ENCODE measurements around the gene GNB5. TPM values are rescaled to one million over a fixed set of nuclear protein-coding genes. Genes with fewer than 3 reads are reported as not detected.

GNB5 gene
- total and polyA plus RNA-seq, 2 of the 13 experiments (the other 11 are each of a cell fraction or from before 2014, with no cell fraction given): 13.7 to 14.4 TPM

GRCh38 chr15:52220937-52221660 lies 29.9 kb upstream of the GNB5 start:
- CTCF ChIA-PET (ENCODE audit: low intra/inter-chr PET ratio, low total read pairs): no interaction called here

GRCh38 chr15:52220251-52220650 lies 29.1 kb upstream of the GNB5 start:
- no TSS peak for BruUV-seq (replicated peaks)
- no peak overlapping the region for H3K4me2 ChIP-seq (ENCODE audit: low read depth, low read length)

More at GRCh38 chr15:52220937-52221660, 29.9 kb upstream of the GNB5 start:
- Histone ChIP-seq H3K27ac (ENCODE audit: extremely low read length, insufficient read depth, low read length) (no peak overlapping the region), H3K36me3 (replicated peaks in 1 of 2; ENCODE audit: control insufficient read depth in 1 of 2, insufficient read depth in 2 of 2, low read length in 2 of 2) (peaks cover 21 to 81% of the 10 kb centered on the region in 2 experiments), H3K79me2 (ENCODE audit: insufficient read depth, low read length) (no peaks in the 10 kb centered on the region), H4K20me1 (ENCODE audit: insufficient read depth, low read length) (no peaks in the 10 kb centered on the region), H3K9me3 (ENCODE audit: low read length) (no peaks in the 10 kb centered on the region), H3K27me3 (ENCODE audit: control insufficient read depth in 1 of 2, insufficient read depth in 2 of 2, low read length in 2 of 2) (no peaks in the 10 kb centered on the region), H3K4me3 (replicated peaks in 1 of 3; ENCODE audit: insufficient read depth in 1 of 3, low read depth in 2 of 3, low read length in 3 of 3) (no peak overlapping the region), H2AFZ (ENCODE audit: low read length) (no peak overlapping the region), H3K4me2 (ENCODE audit: low read depth, low read length) (no peak overlapping the region), H3K9ac (ENCODE audit: insufficient read depth, low read depth, low read length) (no peak overlapping the region), H3K4me1 (ENCODE audit: insufficient read depth, low read length) (no peaks in the 10 kb centered on the region)
- TF ChIP-seq MAX (IDR thresholded peaks at IDR 0.05): no peak
- BruUV-seq (replicated peaks): no TSS peak
- ATAC-seq (no peak), FAIRE-seq (no peak), DNase-seq (ENCODE audit: low spot score) (no peak)
- in situ Hi-C loops (cut with HindIII; ENCODE audit: extremely low pct_ligation_motif_present, low pct_unique_long_range_greater_than_20kb): no loop called here
- WGBS (ENCODE audit: low lambda C conversion rate): 96% methylated on average over 7 of the region's 7 CpGs
- POLR2A ChIA-PET: no interaction called here
- intact Hi-C loops (cut with micrococcal nuclease; ENCODE audit: unreplicated experiment): no loop called here

More at GRCh38 chr15:52220251-52220650, 29.1 kb upstream of the GNB5 start:
- H3K27ac ChIP-seq (ENCODE audit: extremely low read length, insufficient read depth, low read length): no peak overlapping the region
- 98% methylated on average over 6 of the region's 6 CpGs for WGBS (ENCODE audit: low lambda C conversion rate)
- no peaks in the 10 kb centered on the region for H3K4me1 ChIP-seq (ENCODE audit: insufficient read depth, low read length)
- no peak overlapping the region for H2AFZ ChIP-seq (ENCODE audit: low read length)
- ChIA-PET POLR2A (no interaction called here), CTCF (ENCODE audit: low intra/inter-chr PET ratio, low total read pairs) (no interaction called here)
- H3K36me3 ChIP-seq (replicated peaks in 1 of 2; ENCODE audit: control insufficient read depth in 1 of 2, insufficient read depth in 2 of 2, low read length in 2 of 2): peaks cover 19 to 78% of the 10 kb centered on the region in 2 experiments
- H3K4me3 ChIP-seq (replicated peaks in 1 of 3; ENCODE audit: insufficient read depth in 1 of 3, low read depth in 2 of 3, low read length in 3 of 3): no peak overlapping the region
- H3K79me2 ChIP-seq (ENCODE audit: insufficient read depth, low read length): no peaks in the 10 kb centered on the region
- H3K27me3 ChIP-seq (ENCODE audit: control insufficient read depth in 1 of 2, insufficient read depth in 2 of 2, low read length in 2 of 2): no peaks in the 10 kb centered on the region
- no peak for DNase-seq (ENCODE audit: low spot score)
- in situ Hi-C loops (cut with HindIII; ENCODE audit: extremely low pct_ligation_motif_present, low pct_unique_long_range_greater_than_20kb): no loop called here
- FAIRE-seq: no peak
- TF ChIP-seq BRF2 (CRISPR knock-in tag; IDR thresholded peaks at IDR 0.05) (no peak), SMARCE1 (IDR thresholded peaks at IDR 0.05; ENCODE audit: borderline replicate concordance) (no peak), ZNF704 (CRISPR knock-in tag; IDR thresholded peaks at IDR 0.05; ENCODE audit: borderline replicate concordance) (no peak), ELF1 (CRISPR knock-in tag; IDR thresholded peaks at IDR 0.05) (no peak), ZNF337 (CRISPR knock-in tag; IDR thresholded peaks at IDR 0.05; ENCODE audit: borderline replicate concordance, low read depth) (no peak), U2AF2 (IDR thresholded peaks at IDR 0.05; ENCODE audit: low read depth, low read length) (no peak), ZFP36L1 (CRISPR knock-in tag; IDR thresholded peaks at IDR 0.05) (no peak), ZNF709 (CRISPR knock-in tag; IDR thresholded peaks at IDR 0.05) (no peak), KMT2A (CRISPR knock-in tag; IDR thresholded peaks at IDR 0.05) (no peak)
- no peaks in the 10 kb centered on the region for H3K9me3 ChIP-seq (ENCODE audit: low read length)
- no peak for ATAC-seq
- no peak overlapping the region for H3K9ac ChIP-seq (ENCODE audit: insufficient read depth, low read depth, low read length)
- H4K20me1 ChIP-seq (ENCODE audit: insufficient read depth, low read length): no peaks in the 10 kb centered on the region
- intact Hi-C loops (cut with micrococcal nuclease; ENCODE audit: unreplicated experiment): no loop called here

Data from HepG2 (cell line).